ENCODE measurements around the gene NXT2. TPM values are rescaled to one million over a fixed set of nuclear protein-coding genes. Genes with fewer than 3 reads are reported as not detected.
"Not testable (repeated sequence)": the region's sequence is repeated elsewhere in the genome, so short reads cannot be mapped to it uniquely, and the experiment has no call there.

Gene NXT2
- polyA plus RNA-seq: 13.9 TPM

- Mint-ChIP-seq H3K27ac (peak within 1 kb of the TSS; percentile 96 to 98 (median 97)), H3K27me3 (no peaks in the 10 kb centered on the region), H3K36me3 (no peaks in the 10 kb centered on the region), H3K9me3 (peaks cover 3 to 16% (median 3%) of the 10 kb centered on the region in 3 donors), H3K4me3 (peak within 1 kb of the TSS; percentile 94 to 99 (median 98)), H3K4me1 (peaks cover 16 to 24% (median 17%) of the 10 kb centered on the region in 3 donors)
These were observed at the start of gene NXT2 for GRCh38 chrX:109536439-109537323. Gene NXT2, plus strand, starts transcription at chrX:109536844. Its CDS starts 163 bp downstream, at chrX:109537007.

- peaks cover 1% of the 10 kb centered on the region for H3K27me3 Mint-ChIP-seq
- H3K4me3 Mint-ChIP-seq: peak overlapping the region in 1 of 4 donors; percentile 53
- H3K9me3 Mint-ChIP-seq: peaks cover 0 to 2% (median 0%) of the 10 kb centered on the region in 3 donors
- no peaks in the 10 kb centered on the region for H3K36me3 Mint-ChIP-seq
- peaks cover 2 to 8% (median 3%) of the 10 kb centered on the region in 3 donors for H3K4me1 Mint-ChIP-seq
- no peak overlapping the region for H3K27ac Mint-ChIP-seq
These were observed 49.0 kb upstream of the NXT2 start for GRCh38 chrX:109487640-109488039.

- H3K4me3 Mint-ChIP-seq: no peak overlapping the region
- H3K27ac Mint-ChIP-seq: no peak overlapping the region
- peaks cover 2 to 8% (median 3%) of the 10 kb centered on the region in 3 donors for H3K4me1 Mint-ChIP-seq
- no peaks in the 10 kb centered on the region for H3K36me3 Mint-ChIP-seq
- no peaks in the 10 kb centered on the region for H3K27me3 Mint-ChIP-seq
- H3K9me3 Mint-ChIP-seq: peaks cover 0 to 2% (median 0%) of the 10 kb centered on the region in 3 donors
These were observed 47.5 kb upstream of the NXT2 start for GRCh38 chrX:109489174-109489573.

GRCh38 chrX:109498434-109498833 is 38.2 kb upstream of the NXT2 start:
- H3K27me3 Mint-ChIP-seq: peaks cover 5% of the 10 kb centered on the region
- no peak overlapping the region for H3K4me3 Mint-ChIP-seq
- H3K4me1 Mint-ChIP-seq: no peaks in the 10 kb centered on the region
- no peak overlapping the region for H3K27ac Mint-ChIP-seq
- no peaks in the 10 kb centered on the region for H3K9me3 Mint-ChIP-seq
- no peaks in the 10 kb centered on the region for H3K36me3 Mint-ChIP-seq

GRCh38 chrX:109501176-109501575 is 35.5 kb upstream of the NXT2 start:
- Mint-ChIP-seq H3K27ac (no peak overlapping the region), H3K27me3 (peaks cover 9% of the 10 kb centered on the region), H3K4me3 (no peak overlapping the region), H3K4me1 (no peaks in the 10 kb centered on the region), H3K36me3 (no peaks in the 10 kb centered on the region), H3K9me3 (no peaks in the 10 kb centered on the region)

GRCh38 chrX:109508915-109509314 is 27.7 kb upstream of the NXT2 start:
- H3K27me3 Mint-ChIP-seq: peaks cover 11% of the 10 kb centered on the region
- peaks cover 2% of the 10 kb centered on the region for H3K36me3 Mint-ChIP-seq
- H3K4me1 Mint-ChIP-seq: peaks cover 0 to 3% (median 2%) of the 10 kb centered on the region in 3 donors
- H3K4me3 Mint-ChIP-seq: no peak overlapping the region
- H3K9me3 Mint-ChIP-seq: no peaks in the 10 kb centered on the region
- H3K27ac Mint-ChIP-seq: no peak overlapping the region

GRCh38 chrX:109511113-109511512 is 25.5 kb upstream of the NXT2 start:
- H3K4me1 Mint-ChIP-seq: peaks cover 0 to 3% (median 2%) of the 10 kb centered on the region in 3 donors
- no peak overlapping the region for H3K27ac Mint-ChIP-seq
- H3K4me3 Mint-ChIP-seq: no peak overlapping the region
- no peaks in the 10 kb centered on the region for H3K9me3 Mint-ChIP-seq
- peaks cover 2% of the 10 kb centered on the region for H3K36me3 Mint-ChIP-seq
- H3K27me3 Mint-ChIP-seq: peaks cover 13% of the 10 kb centered on the region

- Mint-ChIP-seq H3K9me3 (peaks cover 0 to 4% (median 0%) of the 10 kb centered on the region in 3 donors), H3K4me1 (no peaks in the 10 kb centered on the region), H3K4me3 (no peak overlapping the region), H3K36me3 (peaks cover 2% of the 10 kb centered on the region), H3K27me3 (peaks cover 7% of the 10 kb centered on the region), H3K27ac (no peak overlapping the region)
These were observed 17.6 kb upstream of the NXT2 start for GRCh38 chrX:109519001-109519400.

- Mint-ChIP-seq H3K4me3 (peak overlapping the region in 3 of 4 donors; percentile 10 to 50 (median 14)), H3K27ac (peak overlapping the region; percentile 3 to 60 (median 7)), H3K36me3 (no peaks in the 10 kb centered on the region), H3K4me1 (peaks cover 16 to 26% (median 17%) of the 10 kb centered on the region in 3 donors), H3K27me3 (no peaks in the 10 kb centered on the region), H3K9me3 (peaks cover 2 to 22% (median 5%) of the 10 kb centered on the region in 3 donors)
These were observed 3.6 kb upstream of the NXT2 start for GRCh38 chrX:109533005-109533404.

GRCh38 chrX:109533631-109534030 is 3.0 kb upstream of the NXT2 start:
- peak overlapping the region in 2 of 4 donors; percentile 18 to 46 for H3K4me3 Mint-ChIP-seq

GRCh38 chrX:109534933-109535332 is 1.7 kb upstream of the NXT2 start:
- H3K4me3 Mint-ChIP-seq: peak overlapping the region in 2 of 4 donors; percentile 56 to 96
- H3K9me3 Mint-ChIP-seq: peaks cover 3 to 18% (median 5%) of the 10 kb centered on the region in 3 donors
- H3K27ac Mint-ChIP-seq: peak overlapping the region in 1 of 3 donors; percentile 96
- no peaks in the 10 kb centered on the region for H3K27me3 Mint-ChIP-seq
- no peaks in the 10 kb centered on the region for H3K36me3 Mint-ChIP-seq
- peaks cover 16 to 26% (median 17%) of the 10 kb centered on the region in 3 donors for H3K4me1 Mint-ChIP-seq

More at GRCh38 chrX:109533631-109534030, 3.0 kb upstream of the NXT2 start:
- Mint-ChIP-seq H3K4me1 (peaks cover 16 to 26% (median 17%) of the 10 kb centered on the region in 3 donors), H3K27ac (no peak overlapping the region), H3K27me3 (no peaks in the 10 kb centered on the region), H3K36me3 (no peaks in the 10 kb centered on the region), H3K9me3 (peaks cover 2 to 22% (median 5%) of the 10 kb centered on the region in 3 donors)

- peak overlapping the region in 2 of 3 donors; percentile 85 to 96 for H3K27ac Mint-ChIP-seq
- peaks cover 16 to 26% (median 17%) of the 10 kb centered on the region in 3 donors for H3K4me1 Mint-ChIP-seq
- peak overlapping the region in 2 of 4 donors; percentile 96 to 99 for H3K4me3 Mint-ChIP-seq
- H3K9me3 Mint-ChIP-seq: peaks cover 3 to 18% (median 5%) of the 10 kb centered on the region in 3 donors
- H3K36me3 Mint-ChIP-seq: no peaks in the 10 kb centered on the region
- H3K27me3 Mint-ChIP-seq: no peaks in the 10 kb centered on the region
These were observed 1.1 kb upstream of the NXT2 start for GRCh38 chrX:109535578-109535977.

GRCh38 chrX:109537324-109537665 is 651 bp downstream of the NXT2 start:
- H3K4me1 Mint-ChIP-seq: peaks cover 15 to 22% (median 17%) of the 10 kb centered on the region in 3 donors
- peak overlapping the region; percentile 96 to 98 (median 97) for H3K27ac Mint-ChIP-seq
- peaks cover 3 to 9% (median 3%) of the 10 kb centered on the region in 3 donors for H3K9me3 Mint-ChIP-seq
- H3K27me3 Mint-ChIP-seq: no peaks in the 10 kb centered on the region
- H3K4me3 Mint-ChIP-seq: peak overlapping the region; percentile 94 to 99 (median 98)
- H3K36me3 Mint-ChIP-seq: no peaks in the 10 kb centered on the region

- H3K27ac Mint-ChIP-seq, H3K9me3 Mint-ChIP-seq, H3K27me3 Mint-ChIP-seq, H3K4me1 Mint-ChIP-seq, H3K36me3 Mint-ChIP-seq: not testable (repeated sequence)
- peak overlapping the region in 1 of 4 donors; percentile 67 for H3K4me3 Mint-ChIP-seq
These were observed 2.4 kb downstream of the NXT2 start for GRCh38 chrX:109539007-109539406.

GRCh38 chrX:109553862-109554261 is 17.2 kb downstream of the NXT2 start:
- Mint-ChIP-seq H3K36me3 (no peaks in the 10 kb centered on the region), H3K4me3 (no peak overlapping the region), H3K4me1 (no peaks in the 10 kb centered on the region), H3K27ac (no peak overlapping the region), H3K9me3 (peaks cover 0 to 10% (median 7%) of the 10 kb centered on the region in 3 donors), H3K27me3 (peaks cover 5% of the 10 kb centered on the region)
